Cardiac fibroblast (primary cell): ENCODE data around the gene STAM.

ENCODE experiments used
- DNase-seq, 2 donors: peaks; one replicate each; pipeline versions ENCODE4 v3.0.0 to v3.0.0-alpha.2; 2010; ENCODE audit warnings: low read depth in 2 of 2
- H3K4me3 ChIP-seq, 2 donors: replicated peaks in 1 of 2; 1 replicate in 1 of 2; 2 replicates in 1 of 2; pipeline ENCODE4 v1.5.1; 2011; ENCODE audit warnings: low read depth in 2 of 2, low read length in 2 of 2, mild to moderate bottlenecking in 2 of 2, moderate library complexity in 1 of 2
- TF ChIP-seq, protein P1 (sequence below): IDR thresholded peaks from one replicate; pipeline ENCODE4 v1.5.1; 2011; ENCODE audit warnings: low read depth, mild to moderate bottlenecking, low read length, inconsistent platforms

Gene STAM

DNA sequence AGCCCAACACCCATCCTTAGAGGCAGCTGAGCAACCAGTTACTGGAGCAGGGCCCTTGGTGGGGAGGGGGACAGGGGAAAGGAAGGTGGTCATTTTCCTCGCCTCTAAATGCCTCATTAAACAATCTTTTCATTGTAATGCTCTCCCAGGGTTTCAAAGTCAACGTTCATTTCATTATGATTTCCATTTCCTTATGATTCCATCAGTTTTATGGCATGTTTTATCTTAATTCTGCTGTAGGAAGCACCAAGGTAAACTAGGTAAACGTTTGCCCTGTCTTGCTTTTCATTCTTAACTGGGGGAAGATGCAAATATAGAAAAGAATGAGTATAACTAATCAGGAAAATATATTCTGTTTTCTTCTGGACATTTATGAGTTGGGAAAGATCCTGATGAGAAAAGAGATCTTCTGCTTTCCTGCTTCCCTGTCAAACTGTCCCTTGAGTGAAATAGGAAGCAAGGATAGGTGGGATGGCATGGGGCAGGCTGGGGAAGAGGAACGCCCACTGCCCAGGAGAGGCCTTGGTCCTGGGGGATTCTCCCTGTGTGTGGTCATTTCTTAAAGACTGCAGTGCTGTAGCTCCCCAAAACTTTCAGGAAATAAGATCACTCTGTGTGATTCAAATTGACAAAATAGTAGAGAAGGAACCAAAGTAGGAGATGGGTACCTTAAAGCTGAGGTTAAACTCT is 87.5 kb downstream of the STAM start:
- TF ChIP-seq, protein P1, sequence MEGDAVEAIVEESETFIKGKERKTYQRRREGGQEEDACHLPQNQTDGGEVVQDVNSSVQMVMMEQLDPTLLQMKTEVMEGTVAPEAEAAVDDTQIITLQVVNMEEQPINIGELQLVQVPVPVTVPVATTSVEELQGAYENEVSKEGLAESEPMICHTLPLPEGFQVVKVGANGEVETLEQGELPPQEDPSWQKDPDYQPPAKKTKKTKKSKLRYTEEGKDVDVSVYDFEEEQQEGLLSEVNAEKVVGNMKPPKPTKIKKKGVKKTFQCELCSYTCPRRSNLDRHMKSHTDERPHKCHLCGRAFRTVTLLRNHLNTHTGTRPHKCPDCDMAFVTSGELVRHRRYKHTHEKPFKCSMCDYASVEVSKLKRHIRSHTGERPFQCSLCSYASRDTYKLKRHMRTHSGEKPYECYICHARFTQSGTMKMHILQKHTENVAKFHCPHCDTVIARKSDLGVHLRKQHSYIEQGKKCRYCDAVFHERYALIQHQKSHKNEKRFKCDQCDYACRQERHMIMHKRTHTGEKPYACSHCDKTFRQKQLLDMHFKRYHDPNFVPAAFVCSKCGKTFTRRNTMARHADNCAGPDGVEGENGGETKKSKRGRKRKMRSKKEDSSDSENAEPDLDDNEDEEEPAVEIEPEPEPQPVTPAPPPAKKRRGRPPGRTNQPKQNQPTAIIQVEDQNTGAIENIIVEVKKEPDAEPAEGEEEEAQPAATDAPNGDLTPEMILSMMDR, result no peak
- no peak overlapping the region for H3K4me3 ChIP-seq
- DNase-seq, result no peak

DNA sequence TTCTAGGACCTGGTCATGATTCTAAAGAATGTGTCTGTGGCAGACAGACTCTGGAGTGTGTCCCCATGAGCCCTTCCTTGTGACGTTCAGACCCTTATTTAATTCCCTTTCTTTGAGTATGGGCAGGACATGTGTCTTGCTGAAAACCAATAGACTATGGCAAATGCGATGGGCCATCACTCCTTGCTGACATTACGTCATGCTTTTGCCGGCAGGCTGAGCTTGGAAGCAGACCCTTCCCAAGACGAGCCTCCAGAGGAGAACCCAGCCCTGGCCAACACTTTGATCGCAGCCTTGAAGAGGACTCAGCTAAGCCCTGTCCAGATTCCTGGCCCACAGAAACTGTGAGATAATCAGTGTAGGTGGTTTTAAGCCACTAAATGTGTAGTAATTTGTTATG is 89.7 kb downstream of the STAM start:
- no peak for DNase-seq
- TF ChIP-seq, protein P1, result no peak
- no peak overlapping the region for H3K4me3 ChIP-seq

DNA sequence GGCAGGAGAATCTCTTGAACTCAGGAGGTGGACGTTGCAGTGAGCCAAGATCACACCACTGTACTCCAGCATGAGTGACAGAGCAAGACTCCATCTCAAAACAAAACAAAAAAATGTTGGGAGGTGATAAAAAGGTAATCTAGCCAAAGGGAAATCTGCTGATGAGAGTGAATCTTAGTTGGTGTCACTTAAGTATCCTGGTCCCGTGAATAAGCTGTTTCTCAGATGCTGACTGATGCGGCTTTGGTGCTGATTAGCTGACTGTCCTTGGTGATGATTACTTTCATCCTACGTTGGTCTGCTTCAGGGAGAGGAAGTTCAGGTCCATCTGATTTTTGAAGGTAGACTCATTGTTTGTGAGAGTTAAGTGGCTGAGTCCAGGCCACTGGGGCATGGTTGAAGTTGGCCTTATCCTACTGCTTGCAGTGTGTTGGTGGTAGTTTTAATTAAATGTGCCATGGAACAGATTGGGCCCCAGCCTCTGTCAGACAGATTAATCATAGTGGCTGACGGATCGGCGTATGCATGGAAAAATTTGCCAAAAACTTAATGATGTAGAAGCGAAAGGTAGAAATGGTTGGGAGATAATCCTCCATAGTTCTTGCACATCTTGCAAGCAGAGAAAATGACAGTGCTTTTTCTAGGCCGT is 90.6 kb downstream of the STAM start:
- DNase-seq, result no peak
- TF ChIP-seq, protein P1, result no peak
- H3K4me3 ChIP-seq, result no peak overlapping the region

DNA sequence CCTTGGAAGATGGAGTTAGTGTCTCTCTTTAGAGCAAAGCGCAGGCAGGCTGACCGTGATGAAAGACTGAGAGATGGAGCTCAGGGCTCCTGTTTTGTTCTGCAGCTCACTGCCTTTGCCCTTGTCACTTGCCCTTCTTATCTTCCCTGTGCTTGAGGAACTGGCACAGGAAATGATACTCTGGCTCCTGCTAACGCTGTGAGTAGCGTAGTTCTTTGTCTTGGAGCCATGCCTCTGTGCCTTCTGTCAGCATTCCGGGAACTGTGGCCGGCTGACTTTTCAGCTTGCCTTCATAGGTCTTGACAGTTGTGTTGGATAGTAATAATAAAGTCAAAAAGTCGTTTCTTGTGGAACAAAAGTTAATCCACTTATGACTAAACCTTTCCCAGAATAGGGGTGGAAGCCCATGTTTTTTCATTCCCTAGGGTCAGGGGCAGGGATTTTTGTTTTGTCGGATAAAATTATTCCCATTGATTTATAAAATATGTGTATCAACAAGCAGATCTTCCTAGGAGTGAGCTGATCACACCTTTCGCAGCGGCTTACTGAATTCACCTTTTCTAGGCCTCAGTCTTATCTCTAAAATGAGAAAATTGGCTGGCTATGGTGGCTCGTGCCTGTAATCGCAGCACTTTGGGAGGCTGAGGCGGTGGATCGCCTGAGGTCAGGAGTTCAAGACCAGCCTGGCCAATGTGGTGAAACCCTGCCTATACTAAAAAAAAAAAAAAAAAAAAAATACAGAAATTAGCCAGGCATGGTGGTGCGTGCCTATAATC is 91.4 kb downstream of the STAM start:
- TF ChIP-seq, protein P1, result no peak
- DNase-seq, result peak in 1 of 2 donors; percentile 84
- no peak overlapping the region for H3K4me3 ChIP-seq

DNA sequence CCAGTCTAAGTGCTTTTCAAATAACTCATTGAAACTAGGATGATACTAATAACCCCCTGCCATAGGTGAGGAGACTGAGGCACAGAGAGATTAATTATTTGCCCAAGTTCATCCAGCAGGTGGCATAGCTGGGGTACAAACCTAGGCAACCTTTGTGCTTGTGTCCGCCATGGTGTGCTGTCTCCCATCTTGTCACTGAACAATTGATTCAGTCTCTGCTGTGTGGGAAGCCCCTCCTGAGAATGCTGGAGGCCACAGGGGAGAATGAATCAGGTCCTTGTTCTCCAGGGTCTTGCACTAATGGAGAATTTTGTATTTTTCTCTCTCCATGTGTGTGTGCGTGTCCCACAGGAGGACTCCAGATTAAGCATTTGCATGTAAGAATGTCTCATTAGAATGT is 92.3 kb downstream of the STAM start:
- DNase-seq, result no peak
- no peak overlapping the region for H3K4me3 ChIP-seq

More for the DNA sequence above, 92.3 kb downstream of the STAM start:
- TF ChIP-seq, protein P1, result no peak
